Measurements from ENCODE around the gene TAX1BP1. TPM values are rescaled to one million over a fixed set of nuclear protein-coding genes. Genes with fewer than 3 reads are reported as not detected.

Gene TAX1BP1
- total RNA-seq, 5 donors from 2014 or later (not counting 1 experiment from before 2014, with no cell fraction given) = 80.2 to 118 (median 90.2) TPM

- no peak overlapping the region for H3K27ac ChIP-seq (ENCODE audit: low read length)
- H3K4me1 Mint-ChIP-seq = peaks cover 0 to 2% (median 0%) of the 10 kb centered on the region in 3 donors
Measured at GRCh38 chr7:27795977-27796376, 56.0 kb downstream of the TAX1BP1 start.

GRCh38 chr7:27799212-27799611, 59.2 kb downstream of the TAX1BP1 start:
- Mint-ChIP-seq H3K4me1 (peaks cover under 1 to 14% (median 9%) of the 10 kb centered on the region in 3 donors), H3K4me3 (no peak overlapping the region), H3K27ac (no peak overlapping the region), H3K9me3 (no peaks in the 10 kb centered on the region), H3K27me3 (no peaks in the 10 kb centered on the region), H3K36me3 (peaks cover 45% of the 10 kb centered on the region)
- WGBS (ENCODE audit: insufficient coverage) = no CpG with 5 or more reads among the region's 2 CpGs
- POLR2A ChIA-PET = interaction anchor here in 1 of 2 donors (0.6 kb wide), 2 partner anchors 1577 to 1795 kb away, joined by 5 read pairs; no protein-coding TSS in a partner anchor
- no peak overlapping the region for H3K27ac ChIP-seq (ENCODE audit: low read length)
- peaks cover under 1 to 30% of the 10 kb centered on the region in 2 donors for H3K36me3 ChIP-seq (ENCODE audit: control insufficient read depth in 2 of 2, extremely low read depth in 1 of 2, insufficient read depth in 1 of 2, low read length in 1 of 2)
- DNase-seq = no peak
- no peak overlapping the region for H3K4me3 ChIP-seq (ENCODE audit: control insufficient read depth in 1 of 2, extremely low read depth in 1 of 2, low read length in 1 of 2)
- no peaks in the 10 kb centered on the region for H3K27me3 ChIP-seq (replicated peaks in 1 of 2; ENCODE audit: control insufficient read depth in 2 of 2, extremely low read depth in 1 of 2, insufficient read depth in 2 of 2, low read length in 1 of 2)
- ATAC-seq (replicated peaks in 1 of 4) = no peak
- H3K9me3 ChIP-seq = no peaks in the 10 kb centered on the region
- no peaks in the 10 kb centered on the region for H3K4me1 ChIP-seq (ENCODE audit: control insufficient read depth in 1 of 2, extremely low read depth in 1 of 2, insufficient read depth in 2 of 2, low read length in 2 of 2)
- CTCF ChIA-PET = interaction anchor here (0.6 kb wide), 2 partner anchors 9 to 1299 kb away, joined by 3 to 4 read pairs; no protein-coding TSS in a partner anchor

More at GRCh38 chr7:27795977-27796376, 56.0 kb downstream of the TAX1BP1 start:
- no peak overlapping the region for H3K4me3 Mint-ChIP-seq
- ATAC-seq (replicated peaks in 1 of 4) (no peak), DNase-seq (no peak)
- Histone ChIP-seq H3K4me3 (ENCODE audit: control insufficient read depth in 1 of 2, extremely low read depth in 1 of 2, low read length in 1 of 2) (no peak overlapping the region), H3K27me3 (replicated peaks in 1 of 2; ENCODE audit: control insufficient read depth in 2 of 2, extremely low read depth in 1 of 2, insufficient read depth in 2 of 2, low read length in 1 of 2) (no peaks in the 10 kb centered on the region), H3K36me3 (ENCODE audit: control insufficient read depth in 2 of 2, extremely low read depth in 1 of 2, insufficient read depth in 1 of 2, low read length in 1 of 2) (peaks cover 4 to 47% of the 10 kb centered on the region in 2 donors), H3K9me3 (no peaks in the 10 kb centered on the region), H3K4me1 (ENCODE audit: control insufficient read depth in 1 of 2, extremely low read depth in 1 of 2, insufficient read depth in 2 of 2, low read length in 2 of 2) (no peaks in the 10 kb centered on the region)
- no peak overlapping the region for H3K27ac Mint-ChIP-seq
- H3K36me3 Mint-ChIP-seq = peaks cover 46% of the 10 kb centered on the region
- no peaks in the 10 kb centered on the region for H3K9me3 Mint-ChIP-seq
- no peaks in the 10 kb centered on the region for H3K27me3 Mint-ChIP-seq
- ChIA-PET POLR2A (no interaction called here), CTCF (no interaction called here)
- WGBS (ENCODE audit: insufficient coverage) = no CpG with 5 or more reads among the region's 1 CpG

- no peak overlapping the region for H3K4me3 Mint-ChIP-seq
- no peaks in the 10 kb centered on the region for H3K27me3 ChIP-seq (replicated peaks in 1 of 2; ENCODE audit: control insufficient read depth in 2 of 2, extremely low read depth in 1 of 2, insufficient read depth in 2 of 2, low read length in 1 of 2)
- no peak overlapping the region for H3K27ac ChIP-seq (ENCODE audit: low read length)
- peaks cover 8 to 14% (median 12%) of the 10 kb centered on the region in 3 donors for H3K4me1 Mint-ChIP-seq
- ATAC-seq (replicated peaks in 1 of 4) (no peak), DNase-seq (no peak)
- H3K27me3 Mint-ChIP-seq = no peaks in the 10 kb centered on the region
- H3K9me3 Mint-ChIP-seq = no peaks in the 10 kb centered on the region
- no peak overlapping the region for H3K27ac Mint-ChIP-seq
- CTCF ChIA-PET = no interaction called here
- POLR2A ChIA-PET = no interaction called here
- peaks cover 35% of the 10 kb centered on the region for H3K36me3 Mint-ChIP-seq
- no peaks in the 10 kb centered on the region for H3K4me1 ChIP-seq (ENCODE audit: control insufficient read depth in 1 of 2, extremely low read depth in 1 of 2, insufficient read depth in 2 of 2, low read length in 2 of 2)
- no CpG with 5 or more reads among the region's 2 CpGs for WGBS (ENCODE audit: insufficient coverage)
- H3K9me3 ChIP-seq = no peaks in the 10 kb centered on the region
- H3K4me3 ChIP-seq (ENCODE audit: control insufficient read depth in 1 of 2, extremely low read depth in 1 of 2, low read length in 1 of 2) = no peak overlapping the region
- peaks cover 0 to 16% of the 10 kb centered on the region in 2 donors for H3K36me3 ChIP-seq (ENCODE audit: control insufficient read depth in 2 of 2, extremely low read depth in 1 of 2, insufficient read depth in 1 of 2, low read length in 1 of 2)
Measured at GRCh38 chr7:27802999-27803398, 63.0 kb downstream of the TAX1BP1 start.

- H3K9me3 Mint-ChIP-seq = no peaks in the 10 kb centered on the region
- peaks cover 0 to 16% of the 10 kb centered on the region in 2 donors for H3K36me3 ChIP-seq (ENCODE audit: control insufficient read depth in 2 of 2, extremely low read depth in 1 of 2, insufficient read depth in 1 of 2, low read length in 1 of 2)
- CTCF ChIA-PET = no interaction called here
- no peak overlapping the region for H3K4me3 Mint-ChIP-seq
- H3K27me3 Mint-ChIP-seq = no peaks in the 10 kb centered on the region
- no peaks in the 10 kb centered on the region for H3K9me3 ChIP-seq
- H3K27ac ChIP-seq (ENCODE audit: low read length) = no peak overlapping the region
- DNase-seq (no peak), ATAC-seq (replicated peaks in 1 of 4) (no peak)
- peaks cover 34% of the 10 kb centered on the region for H3K36me3 Mint-ChIP-seq
- H3K4me3 ChIP-seq (ENCODE audit: control insufficient read depth in 1 of 2, extremely low read depth in 1 of 2, low read length in 1 of 2) = no peak overlapping the region
- no peaks in the 10 kb centered on the region for H3K27me3 ChIP-seq (replicated peaks in 1 of 2; ENCODE audit: control insufficient read depth in 2 of 2, extremely low read depth in 1 of 2, insufficient read depth in 2 of 2, low read length in 1 of 2)
- H3K27ac Mint-ChIP-seq = no peak overlapping the region
- H3K4me1 ChIP-seq (ENCODE audit: control insufficient read depth in 1 of 2, extremely low read depth in 1 of 2, insufficient read depth in 2 of 2, low read length in 2 of 2) = no peaks in the 10 kb centered on the region
- WGBS (ENCODE audit: insufficient coverage) = no CpG with 5 or more reads among the region's 3 CpGs
- peaks cover 13 to 17% (median 14%) of the 10 kb centered on the region in 3 donors for H3K4me1 Mint-ChIP-seq
- POLR2A ChIA-PET = interaction anchor here in 1 of 2 donors (0.6 kb wide), 1 partner anchor 210 kb away, joined by 3 read pairs; no protein-coding TSS in a partner anchor
Measured at GRCh38 chr7:27804139-27804538, 64.2 kb downstream of the TAX1BP1 start.

GRCh38 chr7:27808626-27809025, 68.7 kb downstream of the TAX1BP1 start:
- peaks cover 12 to 17% (median 15%) of the 10 kb centered on the region in 3 donors for H3K4me1 Mint-ChIP-seq
- H3K9me3 Mint-ChIP-seq = no peaks in the 10 kb centered on the region
- ATAC-seq (replicated peaks in 1 of 4) = no peak
- H3K27me3 Mint-ChIP-seq = no peaks in the 10 kb centered on the region
- no peak for DNase-seq
- CTCF ChIA-PET = interaction anchor here in 1 of 2 donors (0.7 kb wide), 1 partner anchor 10 kb away, joined by 3 read pairs; no protein-coding TSS in a partner anchor
- WGBS (ENCODE audit: insufficient coverage) = no CpG with 5 or more reads among the region's 2 CpGs
- Histone ChIP-seq H3K27me3 (replicated peaks in 1 of 2; ENCODE audit: control insufficient read depth in 2 of 2, extremely low read depth in 1 of 2, insufficient read depth in 2 of 2, low read length in 1 of 2) (no peaks in the 10 kb centered on the region), H3K4me1 (ENCODE audit: control insufficient read depth in 1 of 2, extremely low read depth in 1 of 2, insufficient read depth in 2 of 2, low read length in 2 of 2) (no peaks in the 10 kb centered on the region), H3K9me3 (no peaks in the 10 kb centered on the region), H3K36me3 (ENCODE audit: control insufficient read depth in 2 of 2, extremely low read depth in 1 of 2, insufficient read depth in 1 of 2, low read length in 1 of 2) (peaks cover 0 to 18% of the 10 kb centered on the region in 2 donors), H3K4me3 (ENCODE audit: control insufficient read depth in 1 of 2, extremely low read depth in 1 of 2, low read length in 1 of 2) (no peak overlapping the region), H3K27ac (ENCODE audit: low read length) (no peak overlapping the region)
- POLR2A ChIA-PET = interaction anchor here in 1 of 2 donors (0.6 kb wide), 1 partner anchor 549 kb away, joined by 3 read pairs; no protein-coding TSS in a partner anchor
- H3K36me3 Mint-ChIP-seq = peaks cover 44% of the 10 kb centered on the region
- H3K27ac Mint-ChIP-seq = no peak overlapping the region
- no peak overlapping the region for H3K4me3 Mint-ChIP-seq

- Histone ChIP-seq H3K27me3 (replicated peaks in 1 of 2; ENCODE audit: control insufficient read depth in 2 of 2, extremely low read depth in 1 of 2, insufficient read depth in 2 of 2, low read length in 1 of 2) (no peaks in the 10 kb centered on the region), H3K4me1 (ENCODE audit: control insufficient read depth in 1 of 2, extremely low read depth in 1 of 2, insufficient read depth in 2 of 2, low read length in 2 of 2) (no peaks in the 10 kb centered on the region), H3K36me3 (ENCODE audit: control insufficient read depth in 2 of 2, extremely low read depth in 1 of 2, insufficient read depth in 1 of 2, low read length in 1 of 2) (peaks cover 0 to 18% of the 10 kb centered on the region in 2 donors), H3K9me3 (no peaks in the 10 kb centered on the region), H3K4me3 (ENCODE audit: control insufficient read depth in 1 of 2, extremely low read depth in 1 of 2, low read length in 1 of 2) (no peak overlapping the region), H3K27ac (ENCODE audit: low read length) (no peak overlapping the region)
- Mint-ChIP-seq H3K36me3 (peaks cover 49% of the 10 kb centered on the region), H3K4me3 (no peak overlapping the region), H3K4me1 (peaks cover 10 to 17% (median 12%) of the 10 kb centered on the region in 3 donors), H3K27me3 (no peaks in the 10 kb centered on the region), H3K9me3 (no peaks in the 10 kb centered on the region), H3K27ac (peak overlapping the region in 1 of 2 donors; percentile 26)
- ATAC-seq (replicated peaks in 1 of 4) (no peak), DNase-seq (no peak)
- ChIA-PET POLR2A (no interaction called here), CTCF (interaction anchor here in 1 of 2 donors (0.6 kb wide), 1 partner anchor 631 kb away, joined by 6 read pairs; no protein-coding TSS in a partner anchor)
- WGBS (ENCODE audit: insufficient coverage) = no CpG with 5 or more reads among the region's 4 CpGs
Measured at GRCh38 chr7:27810186-27810585, 70.2 kb downstream of the TAX1BP1 start.
